Eye (tissue), 1 donor: ENCODE results near the gene UBE2G2.
"Not testable (repeated sequence)": the region's sequence is repeated elsewhere in the genome, so short reads cannot be mapped to it uniquely, and the experiment has no call there.

Experiments used
- DNase-seq: peaks from one replicate; pipeline ENCODE4 v3.0.0-alpha.2; 2015

The UBE2G2 gene

GRCh38 chr21:44835647-44835973 is 34.0 kb upstream of the UBE2G2 start:
- DNase-seq, result no peak

GRCh38 chr21:44834951-44835646 is 33.5 kb upstream of the UBE2G2 start:
- DNase-seq, result no peak

GRCh38 chr21:44834231-44834950 is 32.8 kb upstream of the UBE2G2 start:
- no peak for DNase-seq

GRCh38 chr21:44833663-44834062 is 32.0 kb upstream of the UBE2G2 start:
- no peak for DNase-seq

GRCh38 chr21:44832516-44833255 is 31.1 kb upstream of the UBE2G2 start:
- DNase-seq, result not testable (repeated sequence)

GRCh38 chr21:44831227-44831860 is 29.7 kb upstream of the UBE2G2 start:
- no peak for DNase-seq

GRCh38 chr21:44829507-44830092 is 28.0 kb upstream of the UBE2G2 start:
- no peak for DNase-seq

- DNase-seq, result no peak
Observed at GRCh38 chr21:44828362-44829056, 26.9 kb upstream of the UBE2G2 start.

GRCh38 chr21:44823179-44823660 is 21.6 kb upstream of the UBE2G2 start:
- no peak for DNase-seq

GRCh38 chr21:44822484-44823178 is 21.0 kb upstream of the UBE2G2 start:
- no peak for DNase-seq

GRCh38 chr21:44820851-44821250 is 19.2 kb upstream of the UBE2G2 start:
- DNase-seq, result no peak

- DNase-seq, result no peak
Observed at GRCh38 chr21:44819283-44820243, 17.9 kb upstream of the UBE2G2 start.

GRCh38 chr21:44818640-44819011 is 17.0 kb upstream of the UBE2G2 start:
- DNase-seq, result no peak

- DNase-seq, result peak; percentile 94
Observed at GRCh38 chr21:44817914-44818639, 16.5 kb upstream of the UBE2G2 start, which contains the start of gene SUMO3. Gene SUMO3 (minus strand): TSS chr21:44818062. CDS start chr21:44817968, 94 bp downstream.

- DNase-seq, result peak; percentile 94
Observed at GRCh38 chr21:44817506-44817880, 15.9 kb upstream of the UBE2G2 start.

- no peak for DNase-seq
Observed at GRCh38 chr21:44816761-44817505, 15.3 kb upstream of the UBE2G2 start.

- DNase-seq, result no peak
Observed at GRCh38 chr21:44815852-44816628, 14.4 kb upstream of the UBE2G2 start.

GRCh38 chr21:44815225-44815624 is 13.6 kb upstream of the UBE2G2 start:
- no peak for DNase-seq
